Natural killer cell (primary cell): ENCODE measurements around the gene PPT1. TPM values are rescaled to one million over a fixed set of nuclear protein-coding genes. Genes with fewer than 3 reads are reported as not detected.

Experiments used
- ATAC-seq, 3 donors: fragments of 150-1000 bp in 2 of 3; fragments of 200-7000 bp in 1 of 3; cut with Tn5 transposase; 1 replicate in 1 of 3; 2 replicates in 2 of 3; pipeline ENCODE4 v1.10.0; 2021; ENCODE audit warnings: mild to moderate bottlenecking in 2 of 3, moderate library complexity in 2 of 3
- DNase-seq, 2 donors: peaks; one replicate each; pipeline versions ENCODE4 v3.0.0 to v3.0.0-alpha.2; 2013 to 2021; ENCODE audit warnings: mixed read lengths in 1 of 2
- H3K27ac ChIP-seq: one replicate; pipeline ENCODE4 v1.5.1; 2013; ENCODE audit warnings: mild to moderate bottlenecking, low read length
- H3K27me3 ChIP-seq: one replicate; pipeline ENCODE4 v1.6.1; 2013; ENCODE audit warnings: low read length; ENCODE audit not compliant: control insufficient read depth, insufficient read depth
- H3K36me3 ChIP-seq: one replicate; pipeline ENCODE4 v1.6.1; 2013; ENCODE audit warnings: low read length; ENCODE audit not compliant: control insufficient read depth, insufficient read depth
- H3K4me1 ChIP-seq: one replicate; pipeline ENCODE4 v1.6.1; 2013; ENCODE audit warnings: low read length; ENCODE audit not compliant: control insufficient read depth, insufficient read depth
- H3K4me3 ChIP-seq: one replicate; pipeline ENCODE4 v1.5.1; 2013; ENCODE audit warnings: low read length
- H3K9me3 ChIP-seq: one replicate; pipeline ENCODE4 v1.6.1; 2013; ENCODE audit warnings: low read length; ENCODE audit not compliant: control insufficient read depth, insufficient read depth
- H3K27ac Mint-ChIP-seq, 2 donors: one replicate each; pipeline ENCODE4 v1.8.0; 2022; ENCODE audit warnings: mild to moderate bottlenecking in 2 of 2, mixed read lengths in 2 of 2, moderate library complexity in 1 of 2
- H3K27me3 Mint-ChIP-seq, 2 donors: one replicate each; pipeline ENCODE4 v1.8.0; 2022; ENCODE audit warnings: low read depth in 2 of 2, mixed read lengths in 2 of 2
- H3K36me3 Mint-ChIP-seq: one replicate; pipeline ENCODE4 v1.8.0; 2022; ENCODE audit warnings: mixed read lengths
- H3K4me1 Mint-ChIP-seq, 2 donors: one replicate each; pipeline ENCODE4 v1.8.0; 2022; ENCODE audit warnings: mixed read lengths in 2 of 2
- H3K4me3 Mint-ChIP-seq: one replicate; pipeline ENCODE4 v1.8.0; 2022; ENCODE audit warnings: mild to moderate bottlenecking, moderate library complexity, mixed read lengths
- H3K9me3 Mint-ChIP-seq, 2 donors: one replicate each; pipeline ENCODE4 v1.8.0; 2022; ENCODE audit warnings: mixed read lengths in 2 of 2
- WGBS: methylation state at CpG from one replicate; pipeline ENCODE4 v1.1.7; 2013; ENCODE audit warnings: missing lambda C conversion rate; ENCODE audit not compliant: insufficient coverage; 5-methylcytosine and 5-hydroxymethylcytosine counted together
- intact Hi-C: fragments of 100-400 bp; cut with micrococcal nuclease; formaldehyde crosslinking; loops from one replicate; pipeline ENCODE4 v1.14.2; 2022
- total RNA-seq, 4 donors: library from RNA; stranded (reverse); fragments of 120-200 nt in 1 of 4; gene quantifications; one replicate each; pipeline versions ENCODE4 v1.2.3 to v1.2.4, GENCODE V29; 2013 to 2022
- TF ChIP-seq, protein P1 (sequence below): fragments of 200-600 bp; IDR thresholded peaks from one replicate; pipeline ENCODE4 v1.8.0; 2022; ENCODE audit warnings: antibody characterized with exemption

PPT1 gene
- total RNA-seq, 3 donors from 2014 or later (not counting 1 experiment from before 2014, with no cell fraction given), result 24.9 to 34.5 (median 29.9) TPM

DNA sequence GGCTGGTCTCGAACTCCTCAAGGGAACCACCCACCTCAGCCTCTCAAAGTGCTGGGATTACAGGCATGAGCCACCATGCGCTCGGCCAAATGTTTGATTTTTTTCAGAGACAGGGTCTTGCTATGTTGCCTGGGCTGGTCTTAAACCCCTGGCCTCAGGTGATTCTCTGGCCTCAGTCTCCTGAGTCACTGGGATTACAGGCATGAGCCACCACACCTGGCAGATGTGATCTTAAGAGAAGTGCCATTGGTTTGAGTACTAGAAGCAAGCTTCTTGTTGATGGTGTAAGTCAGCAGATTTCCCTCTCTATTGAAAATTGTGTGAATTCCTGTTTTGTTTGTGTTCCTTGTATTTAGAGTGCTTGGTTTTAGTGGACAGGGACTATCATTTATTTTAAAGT, 51.3 kb downstream of the PPT1 start:
- Histone ChIP-seq H3K27me3 (no peaks in the 10 kb centered on the region), H3K9me3 (no peaks in the 10 kb centered on the region), H3K4me3 (no peak overlapping the region), H3K4me1 (peaks cover 70% of the 10 kb centered on the region), H3K27ac (no peak overlapping the region), H3K36me3 (peaks cover 24% of the 10 kb centered on the region)
- Mint-ChIP-seq H3K36me3 (no peaks in the 10 kb centered on the region), H3K4me1 (peaks cover 78% of the 10 kb centered on the region in 2 donors), H3K27ac (peak overlapping the region; percentile 96 to 98), H3K27me3 (no peaks in the 10 kb centered on the region), H3K4me3 (peak overlapping the region; percentile 88), H3K9me3 (no peaks in the 10 kb centered on the region)
- DNase-seq (no peak), ATAC-seq (no peak)
- intact Hi-C loops, result no loop called here
- TF ChIP-seq, protein P1, sequence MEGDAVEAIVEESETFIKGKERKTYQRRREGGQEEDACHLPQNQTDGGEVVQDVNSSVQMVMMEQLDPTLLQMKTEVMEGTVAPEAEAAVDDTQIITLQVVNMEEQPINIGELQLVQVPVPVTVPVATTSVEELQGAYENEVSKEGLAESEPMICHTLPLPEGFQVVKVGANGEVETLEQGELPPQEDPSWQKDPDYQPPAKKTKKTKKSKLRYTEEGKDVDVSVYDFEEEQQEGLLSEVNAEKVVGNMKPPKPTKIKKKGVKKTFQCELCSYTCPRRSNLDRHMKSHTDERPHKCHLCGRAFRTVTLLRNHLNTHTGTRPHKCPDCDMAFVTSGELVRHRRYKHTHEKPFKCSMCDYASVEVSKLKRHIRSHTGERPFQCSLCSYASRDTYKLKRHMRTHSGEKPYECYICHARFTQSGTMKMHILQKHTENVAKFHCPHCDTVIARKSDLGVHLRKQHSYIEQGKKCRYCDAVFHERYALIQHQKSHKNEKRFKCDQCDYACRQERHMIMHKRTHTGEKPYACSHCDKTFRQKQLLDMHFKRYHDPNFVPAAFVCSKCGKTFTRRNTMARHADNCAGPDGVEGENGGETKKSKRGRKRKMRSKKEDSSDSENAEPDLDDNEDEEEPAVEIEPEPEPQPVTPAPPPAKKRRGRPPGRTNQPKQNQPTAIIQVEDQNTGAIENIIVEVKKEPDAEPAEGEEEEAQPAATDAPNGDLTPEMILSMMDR, result no peak
- 93% methylated on average over 3 of the region's 3 CpGs for WGBS

DNA sequence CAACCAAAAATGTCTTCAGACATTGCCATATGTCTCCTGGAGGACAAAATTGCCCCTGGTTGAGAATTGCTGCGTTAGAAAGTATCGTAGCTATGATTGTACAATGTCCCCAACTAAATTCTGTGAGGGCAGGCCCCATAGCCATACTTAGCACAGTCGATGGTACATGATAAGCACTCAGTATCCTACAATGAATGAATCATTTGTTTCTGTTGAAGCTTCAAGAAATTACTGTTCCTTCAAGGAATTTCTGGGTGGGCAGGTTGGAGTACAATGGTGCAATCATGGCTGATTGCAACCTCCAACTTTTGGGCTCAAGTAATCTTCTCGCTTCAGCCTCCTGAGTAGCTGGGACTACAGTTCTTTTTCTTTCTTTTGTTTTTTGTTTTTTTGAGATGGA, 51.9 kb downstream of the PPT1 start:
- H3K9me3 Mint-ChIP-seq, result no peaks in the 10 kb centered on the region
- WGBS, result 87% methylated on average over 4 of the region's 4 CpGs
- intact Hi-C loops, result no loop called here
- H3K4me1 Mint-ChIP-seq, result peaks cover 78% of the 10 kb centered on the region in 2 donors
- Histone ChIP-seq H3K27me3 (no peaks in the 10 kb centered on the region), H3K4me3 (no peak overlapping the region), H3K4me1 (peaks cover 66% of the 10 kb centered on the region), H3K9me3 (no peaks in the 10 kb centered on the region), H3K36me3 (peaks cover 24% of the 10 kb centered on the region), H3K27ac (no peak overlapping the region)
- no peaks in the 10 kb centered on the region for H3K27me3 Mint-ChIP-seq
- H3K4me3 Mint-ChIP-seq, result peak overlapping the region; percentile 88
- H3K36me3 Mint-ChIP-seq, result no peaks in the 10 kb centered on the region
- peak overlapping the region; percentile 96 to 98 for H3K27ac Mint-ChIP-seq
- TF ChIP-seq, protein P1, result no peak
- no peak for DNase-seq
- no peak for ATAC-seq

DNA sequence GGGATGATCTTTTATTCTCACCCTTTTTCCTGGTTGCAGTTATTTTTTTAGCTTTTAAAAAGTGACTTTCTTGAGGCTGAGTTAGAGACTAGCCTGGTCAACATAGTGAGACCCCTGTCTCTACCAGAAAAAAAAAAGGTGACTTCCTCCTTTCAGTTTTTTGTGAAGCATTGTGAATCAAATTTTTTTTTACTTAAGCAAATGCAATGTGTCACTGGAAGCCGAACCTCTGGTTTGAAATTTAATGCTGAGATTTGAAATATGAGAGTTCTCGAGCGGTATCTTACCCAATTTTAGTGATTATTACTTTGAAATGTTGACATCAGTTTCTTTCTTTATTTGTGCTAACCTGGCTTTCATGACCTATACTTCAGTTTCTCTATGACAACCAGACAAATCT, 52.9 kb downstream of the PPT1 start:
- Mint-ChIP-seq H3K27ac (peak overlapping the region; percentile 96 to 98), H3K9me3 (no peaks in the 10 kb centered on the region), H3K4me1 (peaks cover 77 to 79% of the 10 kb centered on the region in 2 donors), H3K36me3 (no peaks in the 10 kb centered on the region), H3K4me3 (peak overlapping the region; percentile 85), H3K27me3 (no peaks in the 10 kb centered on the region)
- Histone ChIP-seq H3K4me3 (no peak overlapping the region), H3K36me3 (peaks cover 19% of the 10 kb centered on the region), H3K9me3 (no peaks in the 10 kb centered on the region), H3K27me3 (no peaks in the 10 kb centered on the region), H3K27ac (no peak overlapping the region), H3K4me1 (peaks cover 68% of the 10 kb centered on the region)
- TF ChIP-seq, protein P1, result no peak
- intact Hi-C loops, result no loop called here
- ATAC-seq, result no peak
- DNase-seq, result no peak
- WGBS, result 49% methylated on average over 3 of the region's 3 CpGs

DNA sequence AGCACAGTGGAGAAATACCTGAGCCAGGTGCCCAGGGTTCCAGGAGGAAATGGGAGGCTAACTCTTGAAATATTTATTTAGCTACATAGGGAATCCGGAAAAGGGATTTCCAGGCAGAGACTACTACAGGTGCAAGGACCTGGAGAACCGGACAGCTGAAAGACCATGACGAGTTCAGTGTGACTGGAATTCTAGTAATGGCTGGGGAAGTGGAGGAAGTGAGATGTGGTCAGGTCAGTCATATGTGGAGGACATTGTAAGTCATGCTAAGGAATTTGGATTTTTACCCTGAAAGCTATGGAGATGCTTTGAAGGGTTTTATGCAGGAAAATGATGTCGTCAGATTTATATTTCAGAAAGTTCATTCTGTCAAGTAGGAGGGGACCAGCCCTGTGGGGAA, 54.7 kb downstream of the PPT1 start:
- peak overlapping the region; percentile 84 for H3K4me3 Mint-ChIP-seq
- no peaks in the 10 kb centered on the region for H3K9me3 Mint-ChIP-seq

More for the DNA sequence above, 54.7 kb downstream of the PPT1 start:
- DNase-seq (no peak), ATAC-seq (no peak)
- no peaks in the 10 kb centered on the region for H3K27me3 ChIP-seq
- no peaks in the 10 kb centered on the region for H3K9me3 ChIP-seq
- Mint-ChIP-seq H3K27me3 (no peaks in the 10 kb centered on the region), H3K4me1 (peaks cover 74 to 76% of the 10 kb centered on the region in 2 donors), H3K27ac (peak overlapping the region; percentile 96 to 98), H3K36me3 (no peaks in the 10 kb centered on the region)
- 48% methylated on average over 4 of the region's 4 CpGs for WGBS
- H3K27ac ChIP-seq, result peak overlapping the region; percentile 2
- H3K36me3 ChIP-seq, result peaks cover 15% of the 10 kb centered on the region
- intact Hi-C loops, result no loop called here
- TF ChIP-seq, protein P1, result no peak
- H3K4me3 ChIP-seq, result peak overlapping the region; percentile 13
- H3K4me1 ChIP-seq, result peaks cover 79% of the 10 kb centered on the region
